Right kidney (tissue), 1 donor: ENCODE measurements around the gene RNF144A.
A peak's percentile ranks its signal among the peaks of the same experiment; 100 is the strongest.

Source experiments
- DNase-seq: peaks from one replicate; pipeline ENCODE4 v3.0.0-alpha.2; 2016

RNF144A gene

DNA sequence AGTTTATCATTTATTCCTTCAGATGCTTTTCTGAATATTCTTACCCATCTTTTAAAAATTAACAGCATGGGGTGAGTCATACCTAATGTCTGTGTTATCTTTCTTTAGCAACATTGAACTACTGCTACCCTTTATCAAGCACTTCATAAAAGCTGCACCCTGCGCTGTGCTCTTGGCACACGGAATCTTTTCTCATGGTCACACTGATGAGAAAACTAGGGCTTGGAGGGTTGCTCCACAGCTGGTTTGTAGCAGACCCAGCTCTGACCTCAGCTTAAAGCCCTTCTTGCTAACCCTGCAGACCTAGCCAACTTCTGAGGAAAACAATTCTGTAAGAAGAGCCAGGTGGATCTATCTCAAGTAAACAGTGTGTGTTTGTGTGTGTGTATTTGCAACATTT is 106.3 kb downstream of the RNF144A start:
- no peak for DNase-seq

DNA sequence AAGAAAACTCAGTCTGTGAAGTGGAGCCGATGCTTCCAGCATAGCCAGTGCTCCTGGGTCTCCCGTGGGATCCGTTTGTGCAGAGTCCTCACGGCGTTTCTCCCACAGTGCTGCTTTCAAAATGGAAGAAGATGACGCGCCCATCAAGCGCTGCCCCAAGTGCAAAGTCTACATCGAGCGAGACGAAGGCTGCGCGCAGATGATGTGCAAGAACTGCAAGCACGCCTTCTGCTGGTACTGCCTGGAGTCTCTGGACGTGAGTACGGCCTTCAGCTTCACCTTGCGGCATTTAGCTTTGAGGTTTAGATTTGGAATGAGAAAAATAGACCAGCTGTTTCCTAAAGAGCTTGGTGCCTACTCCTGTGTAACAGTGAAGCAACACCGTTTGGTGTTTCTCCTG is 107.0 kb downstream of the RNF144A start:
- DNase-seq: no peak

DNA sequence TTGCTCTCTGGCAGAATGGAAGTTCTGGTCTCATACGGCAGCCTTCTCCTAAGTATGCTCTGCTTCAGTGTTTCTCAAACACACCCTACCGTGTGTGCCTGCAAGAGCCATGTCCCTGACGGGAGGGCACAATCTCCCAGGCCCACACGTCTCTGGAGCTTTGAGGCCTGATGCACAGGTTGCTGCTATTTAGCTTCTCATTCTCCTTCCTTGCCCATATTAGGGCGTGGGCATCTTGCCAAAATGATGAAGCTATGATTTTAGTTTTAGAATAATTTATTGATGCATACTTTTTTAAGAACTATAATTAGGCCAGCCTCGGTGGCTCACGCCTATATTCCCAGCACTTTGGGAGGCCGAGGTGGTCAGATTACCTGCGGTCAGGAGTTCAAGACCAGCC is 107.9 kb downstream of the RNF144A start:
- DNase-seq: no peak

DNA sequence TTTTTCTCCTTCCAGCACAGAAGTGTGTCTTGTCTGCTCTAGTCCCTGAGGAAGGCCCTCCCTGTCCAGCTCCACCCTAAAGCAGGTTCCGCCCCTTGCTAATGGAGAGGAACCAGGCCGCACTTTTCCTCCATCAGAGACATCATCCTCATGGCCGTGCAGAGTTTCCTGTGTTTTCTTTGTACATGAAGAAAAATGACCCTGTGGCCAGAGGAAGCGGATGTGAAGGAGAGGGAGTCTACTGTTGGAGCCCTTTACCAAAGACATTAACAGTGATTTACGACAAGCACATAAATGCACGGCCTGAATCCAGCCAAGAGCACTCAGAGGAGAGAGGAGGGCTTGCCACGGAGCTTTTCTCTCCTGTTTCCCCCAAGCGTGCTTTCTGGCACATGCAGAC is 109.5 kb downstream of the RNF144A start:
- DNase-seq: peak; percentile 74

DNA sequence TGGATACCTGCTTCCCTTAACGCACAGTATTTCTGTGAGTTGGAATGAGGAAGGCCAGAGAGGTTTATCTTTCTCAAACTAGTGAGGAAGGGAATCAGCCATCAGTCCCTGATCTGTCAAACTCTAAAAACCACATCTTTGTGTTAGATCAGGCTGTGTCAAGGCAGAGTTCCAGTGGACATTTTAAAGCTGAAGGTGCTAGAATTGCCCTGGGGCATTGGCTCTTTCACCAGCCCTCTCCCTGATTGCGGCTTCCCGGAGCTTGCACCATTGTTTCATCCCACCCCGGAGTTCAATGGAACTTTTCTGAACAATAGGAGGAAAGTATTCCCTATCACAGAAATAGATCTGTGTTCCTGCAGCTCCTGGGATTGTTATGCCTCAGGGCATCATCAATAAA is 110.2 kb downstream of the RNF144A start:
- no peak for DNase-seq

DNA sequence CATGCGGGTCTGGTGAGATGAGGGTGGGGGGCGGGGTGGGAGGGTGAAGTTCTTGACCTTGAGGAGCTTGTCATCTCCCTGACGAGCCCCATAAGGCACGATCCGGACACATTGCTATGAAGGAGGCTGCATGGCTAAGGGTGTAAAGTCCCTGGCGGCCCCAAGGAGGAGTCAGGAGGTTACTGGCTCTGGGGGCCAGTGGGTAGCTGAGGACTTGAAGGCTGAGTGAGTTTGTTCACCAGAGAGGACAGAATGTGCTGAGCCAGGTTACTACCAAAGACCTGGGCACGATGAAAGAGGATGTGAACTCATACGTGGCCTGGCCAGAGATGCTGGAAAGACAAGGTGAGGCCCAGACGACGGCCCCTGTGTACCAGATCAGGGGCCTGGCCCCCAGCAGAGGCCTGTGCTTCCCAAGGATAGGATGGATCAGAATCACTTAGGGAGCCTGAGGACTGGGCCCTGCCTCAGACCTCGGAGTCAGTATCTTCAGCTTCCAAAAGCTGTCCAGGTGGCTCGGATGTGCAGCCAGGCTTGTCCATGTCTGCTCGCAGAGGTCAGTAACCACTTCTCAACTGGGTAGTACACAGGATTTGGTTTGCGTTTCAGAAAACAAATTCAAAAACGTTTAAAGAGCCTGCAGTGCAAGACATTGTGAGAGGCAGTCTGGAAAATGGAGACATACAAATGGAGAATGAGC is 110.9 kb downstream of the RNF144A start:
- peak; percentile 41 for DNase-seq

DNA sequence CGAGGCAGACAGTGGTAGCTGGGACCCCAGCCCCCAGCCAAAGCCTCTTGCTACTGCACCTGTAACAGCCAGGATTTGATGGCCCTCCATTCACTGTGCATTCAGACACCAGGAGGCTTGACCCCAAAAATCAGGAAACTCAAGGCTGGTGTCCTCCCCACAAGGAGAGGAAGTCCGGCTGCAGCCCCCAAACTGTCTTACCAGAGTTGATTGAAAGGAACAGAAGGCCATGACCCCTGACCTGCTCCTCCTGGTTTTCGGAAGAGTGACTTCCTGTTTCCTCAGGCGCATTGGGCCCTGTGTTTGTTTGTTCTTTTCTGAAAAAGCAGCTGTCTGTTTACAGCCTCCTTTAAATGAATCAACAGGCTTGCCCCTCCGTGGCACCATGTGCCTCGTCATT is 111.6 kb downstream of the RNF144A start:
- DNase-seq: no peak

DNA sequence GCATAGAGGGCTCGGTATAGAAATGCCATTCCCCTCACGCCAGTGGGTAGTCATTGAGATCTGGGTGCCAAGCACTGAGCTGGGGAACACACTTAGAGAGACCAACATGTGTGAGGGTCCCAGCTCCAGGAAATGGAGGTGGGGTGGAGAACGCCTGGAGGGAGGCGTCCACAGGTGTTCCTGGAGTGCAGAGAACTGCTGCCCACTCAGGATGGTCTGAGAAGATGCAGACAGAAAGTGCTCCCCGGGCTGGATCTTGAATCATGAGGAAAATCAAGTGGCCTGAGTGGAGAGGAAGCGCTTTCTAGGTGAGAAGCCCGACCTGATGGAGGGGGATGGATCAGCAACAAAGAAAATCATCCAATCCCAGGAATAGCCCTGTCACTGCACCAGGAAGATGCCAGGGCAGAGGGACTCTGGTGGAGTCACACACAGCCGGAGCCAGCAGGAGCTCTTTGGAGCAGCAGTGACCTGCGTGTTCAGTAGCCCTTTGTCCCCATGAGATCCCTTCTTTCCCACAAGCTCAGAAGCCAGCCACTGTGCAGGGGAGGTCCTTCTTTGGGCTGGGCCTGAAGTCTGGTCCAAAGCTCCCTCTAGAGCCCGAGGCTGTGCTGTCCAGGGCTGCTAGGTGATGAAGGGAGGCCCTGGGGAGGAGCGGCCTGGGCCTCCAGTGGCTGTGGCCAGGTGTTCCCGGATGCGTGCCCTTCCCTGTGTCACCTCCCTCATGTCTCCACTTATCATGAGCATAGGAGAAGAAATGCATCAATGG is 112.3 kb downstream of the RNF144A start:
- DNase-seq: no peak

DNA sequence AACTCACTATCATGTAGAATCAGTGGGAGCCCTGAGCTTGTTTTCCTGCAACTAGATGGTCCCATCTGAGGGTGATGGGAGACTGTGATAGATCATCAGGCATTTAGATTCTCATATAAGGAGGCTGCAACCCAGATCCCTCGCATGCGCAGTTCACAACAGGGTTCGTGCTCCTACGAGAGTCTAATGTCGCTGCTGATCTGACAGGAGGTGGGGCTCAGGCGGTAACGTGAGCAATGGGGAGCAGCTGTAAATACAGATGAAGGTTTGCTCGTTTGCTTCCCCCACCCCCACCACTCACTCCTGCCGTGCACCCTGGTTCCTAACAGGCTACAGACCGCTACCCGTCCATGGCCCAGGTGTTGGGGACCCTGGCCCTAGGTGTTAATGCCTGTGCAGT is 113.6 kb downstream of the RNF144A start:
- DNase-seq: no peak

DNA sequence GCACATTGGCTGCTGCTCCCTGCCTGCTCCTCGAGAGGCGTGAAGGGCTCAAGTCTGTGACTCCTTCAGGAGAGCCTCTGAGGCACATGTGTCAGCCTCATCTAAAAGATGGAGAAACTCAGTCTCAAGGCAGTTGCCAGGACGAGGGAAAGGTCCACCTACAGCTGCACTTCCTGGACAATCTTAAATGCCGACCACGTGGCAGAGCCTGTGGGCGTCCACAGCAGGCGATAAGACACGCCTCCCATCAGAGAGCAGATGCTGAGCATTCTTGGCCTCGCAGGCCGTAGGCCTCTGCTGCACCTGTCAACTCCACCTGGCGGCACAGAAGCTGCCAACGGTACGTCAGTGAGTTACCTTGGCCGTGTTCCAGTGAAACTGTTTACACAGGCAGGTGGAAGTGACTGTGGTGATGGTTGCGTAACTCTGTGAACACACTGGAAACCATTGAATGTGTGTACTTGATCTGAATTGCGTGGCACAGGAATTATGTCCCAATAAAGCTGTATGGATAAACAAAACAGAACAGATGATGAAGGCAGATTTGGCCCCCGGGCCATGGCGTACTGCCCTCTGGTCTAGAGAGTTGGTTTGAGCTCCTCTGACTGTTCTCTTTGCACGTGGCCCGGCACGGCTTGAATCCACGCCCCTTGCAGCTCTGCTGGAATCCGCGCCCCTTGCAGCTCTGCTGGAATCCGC is 114.5 kb downstream of the RNF144A start:
- DNase-seq: no peak

DNA sequence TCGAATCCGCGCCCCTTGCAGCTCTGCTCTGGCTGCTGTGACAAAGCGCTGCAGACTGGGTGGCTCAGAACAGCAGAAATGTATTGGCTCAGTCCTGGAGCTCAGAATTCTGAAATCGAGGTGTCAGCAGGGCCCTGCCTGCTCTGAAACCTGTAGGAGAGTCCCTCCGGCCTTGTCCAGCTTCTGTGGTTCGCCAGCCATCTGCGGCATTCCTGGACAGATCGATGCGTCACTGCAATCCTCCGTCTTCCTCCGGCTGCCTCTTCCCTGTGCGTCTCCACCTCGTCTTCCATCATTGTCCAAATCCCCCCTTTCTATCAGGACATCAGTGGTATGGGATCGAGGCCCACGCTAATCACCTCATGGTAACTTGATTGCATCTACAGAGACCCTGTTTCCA is 115.2 kb downstream of the RNF144A start:
- no peak for DNase-seq

DNA sequence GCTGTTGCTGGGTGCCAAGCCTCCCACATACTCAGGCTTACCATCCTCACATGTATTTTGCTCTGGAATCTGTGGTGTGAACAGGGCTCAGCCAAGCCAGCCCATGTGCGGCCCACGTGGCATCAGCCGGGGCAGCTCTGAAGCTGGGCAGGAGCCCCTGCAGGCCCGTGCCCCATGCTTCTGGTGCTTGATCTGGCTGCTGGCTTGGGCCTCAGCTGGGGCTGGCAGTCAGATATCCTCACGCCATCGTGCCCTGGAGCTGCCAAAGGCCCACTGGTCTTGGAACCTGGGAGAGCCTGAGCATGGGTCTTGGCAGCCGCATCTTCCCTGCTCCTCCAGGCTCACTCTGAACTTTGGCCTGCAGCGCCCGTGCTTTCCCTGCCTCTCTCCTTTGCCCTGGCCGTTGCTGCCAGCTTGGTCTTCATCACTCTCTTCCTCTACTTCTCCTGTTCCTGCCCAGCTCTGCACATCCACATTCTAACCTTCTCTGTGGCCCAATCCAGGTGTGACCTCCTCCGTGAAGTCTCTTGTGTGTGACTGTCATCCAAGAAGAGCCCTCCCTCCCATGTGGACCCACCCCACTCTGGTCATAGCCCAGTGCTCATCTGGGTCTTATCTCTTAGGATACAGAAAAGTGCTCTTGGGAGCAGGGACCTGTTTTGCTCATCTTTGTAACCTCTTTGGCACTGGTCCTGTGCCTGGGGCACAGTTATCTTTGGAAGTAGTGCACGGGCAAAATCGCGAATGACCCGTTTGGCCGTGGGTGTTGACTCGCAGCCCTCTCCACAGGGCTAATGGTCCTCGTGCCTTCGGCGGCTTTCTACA is 116.1 kb downstream of the RNF144A start:
- DNase-seq: no peak

DNA sequence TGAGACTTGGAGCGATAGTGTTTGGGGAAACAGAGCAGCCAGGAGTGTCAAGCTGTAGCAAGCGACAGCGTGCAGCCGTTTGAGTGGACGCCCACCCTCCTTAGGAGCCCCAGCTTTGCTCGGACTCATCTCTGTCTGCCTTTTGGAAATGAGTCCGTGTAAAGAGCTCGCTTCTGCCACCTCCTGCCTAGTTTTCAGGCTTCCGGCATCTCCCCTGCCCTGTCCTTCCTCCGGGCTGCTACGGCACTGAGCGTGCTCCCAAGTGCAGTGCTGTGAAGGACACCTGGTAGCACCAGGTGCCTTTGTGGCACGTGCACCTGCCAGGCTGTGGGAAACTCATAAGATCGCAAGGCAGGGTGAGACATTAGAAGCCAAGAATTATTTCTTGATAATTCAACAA is 117.1 kb downstream of the RNF144A start:
- DNase-seq: peak; percentile 27

DNA sequence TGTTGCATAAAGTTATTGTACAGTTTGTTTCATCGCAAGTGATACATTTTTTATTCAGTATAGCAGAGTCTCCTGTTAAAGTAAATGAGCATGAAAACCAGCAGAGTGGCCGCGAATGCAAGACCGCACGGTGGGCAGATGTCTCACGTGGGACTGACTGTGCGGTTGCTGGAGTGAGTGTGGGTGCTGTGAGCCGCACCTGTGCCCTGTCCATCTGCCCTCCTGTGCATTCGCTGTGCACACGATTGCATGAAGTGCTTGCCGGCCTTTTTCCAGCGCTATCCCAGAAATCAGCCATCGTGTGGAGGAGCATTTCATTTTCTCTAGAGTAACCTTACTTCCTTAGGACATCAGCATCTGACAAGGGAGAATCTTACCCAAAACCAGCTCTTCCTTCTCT is 118.7 kb downstream of the RNF144A start:
- DNase-seq: no peak

DNA sequence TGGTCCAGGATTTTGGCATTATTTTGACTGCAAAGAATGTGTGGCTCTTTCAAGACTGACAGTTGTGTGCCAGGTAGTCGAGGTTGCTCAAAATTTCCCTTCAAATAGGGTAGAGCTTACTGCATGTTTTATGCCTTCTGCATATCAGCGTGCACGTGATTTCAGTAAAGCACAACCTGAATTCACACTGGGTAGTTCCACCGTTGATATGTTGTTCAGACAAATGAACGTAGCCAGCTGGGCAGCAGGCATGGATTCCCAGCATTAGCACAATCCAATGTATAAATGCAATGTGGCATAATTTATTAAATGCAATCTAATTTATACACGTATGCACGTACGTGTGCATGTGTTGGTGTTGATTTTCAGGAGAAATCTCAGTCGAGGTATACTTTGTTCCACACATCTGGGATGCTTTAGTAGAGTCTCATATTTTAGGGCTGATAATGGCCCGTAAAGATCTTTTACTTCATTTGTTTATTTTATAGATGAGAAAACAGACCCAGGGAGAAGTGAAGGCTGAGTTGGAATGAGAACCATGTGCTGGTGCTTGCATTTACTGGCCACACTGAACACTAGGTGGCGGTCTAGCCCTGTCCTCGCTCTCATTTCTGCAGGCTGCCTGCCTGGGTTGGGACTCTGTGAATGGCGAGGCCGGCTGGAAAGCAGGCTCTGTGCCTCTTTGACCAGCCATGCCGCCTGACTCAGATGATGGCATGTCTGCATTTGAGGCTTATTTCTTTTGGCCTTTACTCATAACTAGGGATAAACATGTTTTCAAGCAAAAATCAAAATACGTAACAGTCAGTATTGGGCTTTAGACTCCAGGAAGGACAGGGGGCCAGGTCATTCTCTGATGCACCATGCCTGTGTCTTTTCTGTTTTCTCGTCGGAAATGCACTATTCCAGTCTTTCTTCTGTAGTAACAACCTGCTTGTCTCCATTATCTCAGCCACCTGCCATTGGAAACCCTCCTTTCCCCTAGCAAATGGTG is 120.4 kb downstream of the RNF144A start:
- DNase-seq: no peak

DNA sequence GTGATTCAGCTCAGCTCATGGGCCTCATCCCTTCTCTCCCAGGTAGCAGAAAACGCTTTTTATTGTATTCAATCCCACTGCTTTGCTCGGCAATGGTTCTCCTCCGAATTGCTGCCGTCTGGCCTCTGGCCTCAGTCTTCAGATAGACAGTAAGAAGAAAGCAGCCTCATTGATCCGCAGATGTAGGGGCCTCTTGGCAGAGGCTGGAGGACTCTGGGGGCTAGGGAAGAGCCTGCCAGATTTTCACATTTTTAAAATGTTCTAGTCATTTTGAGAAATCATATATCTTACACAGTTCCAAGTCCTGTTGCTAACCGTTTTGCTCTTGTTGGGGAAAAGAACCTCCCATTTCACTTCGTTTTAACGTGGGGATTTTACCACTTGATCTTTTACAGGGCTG is 123.3 kb downstream of the RNF144A start:
- no peak for DNase-seq

DNA sequence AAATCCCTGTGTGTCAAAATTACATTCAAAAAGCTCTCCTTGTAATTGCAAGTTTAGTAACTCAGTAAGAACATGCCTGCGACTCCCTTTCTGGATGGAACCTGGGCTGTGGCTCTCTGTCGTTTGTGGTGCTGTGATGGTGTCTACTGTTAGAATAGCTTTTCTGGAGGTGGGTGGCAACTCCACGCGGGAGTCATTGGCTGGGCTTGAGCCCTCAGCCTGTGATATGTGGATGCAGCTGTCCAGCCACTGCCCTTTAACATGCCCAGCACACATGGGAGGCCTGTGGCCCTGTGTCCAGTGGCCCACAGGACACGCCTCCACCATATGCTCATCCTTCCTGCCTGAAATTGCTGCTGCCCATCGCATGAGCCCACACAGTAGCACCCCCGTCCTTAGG is 124.2 kb downstream of the RNF144A start:
- DNase-seq: no peak

DNA sequence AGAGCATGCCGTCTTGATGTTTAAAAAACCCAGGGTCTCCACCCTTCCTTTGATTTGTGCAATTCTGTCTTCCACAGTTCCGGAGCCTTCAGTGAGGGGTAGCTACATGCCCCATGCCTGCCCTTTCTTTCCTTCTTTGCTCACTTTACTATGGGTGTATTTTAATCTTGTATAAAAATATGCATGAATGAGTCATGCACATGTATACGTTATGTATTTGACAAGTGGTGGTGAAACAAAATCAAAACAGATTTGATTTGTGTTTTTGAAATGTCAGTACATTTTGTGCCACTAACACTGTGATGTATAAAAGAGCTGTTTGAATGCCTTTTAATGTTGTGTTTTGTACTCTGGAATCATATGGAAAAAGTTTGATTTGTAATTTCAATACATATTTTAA is 126.5 kb downstream of the RNF144A start:
- DNase-seq: no peak

DNA sequence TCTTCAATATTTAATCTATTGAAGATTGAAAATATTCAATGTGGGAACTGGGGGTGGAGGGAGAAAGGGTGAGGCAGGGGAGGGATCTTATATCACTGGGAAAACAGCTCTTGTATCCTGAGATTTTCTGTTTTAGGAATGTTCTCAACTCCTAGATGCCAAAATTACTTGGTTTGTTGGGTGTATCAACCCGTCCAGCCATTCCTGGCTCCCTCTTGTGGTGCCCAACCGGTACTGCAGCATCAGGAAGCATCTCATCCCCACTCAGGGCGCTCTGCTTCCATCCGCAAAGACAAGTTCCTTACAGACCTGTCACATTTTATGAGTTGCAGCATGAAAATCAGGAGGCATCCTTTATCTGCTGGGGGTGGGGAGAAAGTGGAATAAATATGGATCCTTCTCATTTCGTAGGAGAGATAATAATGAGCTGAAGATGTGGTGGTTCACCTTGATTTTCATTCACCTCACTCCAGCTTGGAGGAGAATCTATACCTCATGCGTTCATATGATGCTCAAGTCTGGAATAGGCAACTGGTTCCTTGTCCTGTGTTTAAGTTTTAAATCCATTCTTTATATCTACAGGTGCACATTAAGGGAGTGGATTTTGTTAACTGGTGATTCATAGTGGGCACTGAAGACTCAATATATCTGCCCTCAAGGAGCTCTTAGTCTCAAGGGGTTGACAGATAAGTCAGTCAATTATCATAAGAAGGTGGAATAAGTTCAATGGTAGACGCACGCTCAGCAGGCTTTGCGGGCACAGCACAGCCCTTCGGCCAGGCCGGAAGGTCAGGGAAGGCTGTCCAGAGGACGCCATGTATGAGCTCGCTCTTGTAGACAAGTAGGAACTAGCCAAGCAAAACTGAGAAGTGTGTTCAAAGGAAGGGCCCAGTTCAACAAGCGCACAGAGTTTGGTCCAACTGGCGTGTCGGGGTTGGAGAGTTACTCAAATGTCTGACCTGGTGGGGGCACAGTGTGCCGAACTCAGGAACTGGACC is 127.3 kb downstream of the RNF144A start:
- DNase-seq: no peak
